Measurements from ENCODE around the gene MTCL1.

Gene MTCL1

DNA sequence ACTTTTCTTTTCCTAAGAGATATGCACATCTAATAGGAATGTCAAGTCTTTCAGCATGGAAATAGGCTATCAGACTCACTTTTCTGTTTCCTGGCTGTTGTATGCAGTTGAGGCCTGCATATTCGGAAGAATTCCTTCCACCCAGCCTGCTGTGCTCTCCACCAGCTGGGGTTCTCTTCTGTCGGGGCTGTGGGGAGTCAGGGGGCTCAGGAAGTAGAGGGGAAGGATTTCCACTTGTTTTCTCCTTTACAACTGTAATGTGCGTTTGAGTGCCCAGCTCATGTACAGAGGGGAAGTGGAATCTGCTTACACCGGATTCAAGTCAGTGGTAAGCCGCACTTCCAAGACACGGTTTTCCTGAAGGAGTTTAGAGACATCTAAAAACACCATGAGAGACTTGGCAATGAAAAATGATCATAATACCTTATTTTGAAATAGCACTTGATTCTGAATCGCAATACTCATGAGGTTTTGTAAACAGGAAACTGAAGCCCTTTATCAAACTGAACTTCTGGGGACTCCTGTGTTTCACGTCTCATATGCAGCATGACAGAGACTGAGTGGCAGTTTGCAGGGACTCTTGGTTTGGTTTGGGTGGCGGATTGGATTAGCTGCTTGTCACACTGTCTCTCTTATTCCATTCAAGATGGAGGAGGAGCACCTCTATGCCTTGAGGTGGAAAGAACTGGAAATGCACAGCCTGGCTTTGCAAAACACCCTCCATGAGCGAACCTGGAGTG is 90.4 kb downstream of the MTCL1 start:
- no peak for DNase-seq

DNA sequence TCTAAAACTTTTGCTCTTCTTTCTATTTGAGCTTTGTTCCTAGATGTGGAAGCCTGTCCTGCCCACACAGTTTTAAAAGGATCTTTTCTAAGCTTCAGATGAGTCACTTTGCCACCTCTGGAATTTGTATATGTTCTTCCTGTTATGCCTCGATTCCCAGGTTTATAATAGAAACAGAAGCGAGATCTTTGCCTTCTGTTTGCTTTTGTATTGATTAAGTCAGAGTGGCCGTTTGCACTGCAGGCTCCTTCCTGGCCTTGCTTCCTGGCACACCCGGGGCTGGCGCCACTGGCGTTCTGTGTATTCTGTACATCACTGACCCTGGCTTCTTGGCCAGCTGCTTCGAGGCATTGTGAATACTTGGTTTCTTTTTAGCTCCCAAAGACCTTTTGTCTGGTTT is 91.8 kb downstream of the MTCL1 start:
- no peak for DNase-seq

DNA sequence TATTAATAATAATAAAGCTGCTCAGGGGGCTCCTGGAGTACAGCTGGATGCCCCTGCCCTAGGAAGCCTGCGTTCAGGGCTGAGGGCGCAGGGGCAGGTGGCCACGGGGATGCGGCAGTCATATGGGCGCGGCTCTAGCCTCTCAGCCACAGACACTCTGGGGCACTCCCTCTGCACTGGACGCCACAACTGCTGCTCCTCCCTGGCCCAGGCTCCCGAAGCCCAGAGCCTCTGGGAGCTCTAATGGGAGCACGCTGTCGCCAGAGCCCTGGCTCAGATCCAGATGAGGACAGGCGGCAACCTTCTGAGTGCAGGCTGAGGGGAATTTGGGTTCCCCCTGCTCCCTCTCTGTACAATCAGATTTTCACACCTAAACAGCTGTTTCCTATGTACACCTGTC is 93.6 kb downstream of the MTCL1 start:
- DNase-seq, result no peak

GRCh38 chr18:8799596-8800441 is 94.5 kb downstream of the MTCL1 start:
- no peak for DNase-seq

GRCh38 chr18:8800445-8800844 is 95.1 kb downstream of the MTCL1 start:
- no peak for DNase-seq

GRCh38 chr18:8800876-8801262 is 95.5 kb downstream of the MTCL1 start:
- DNase-seq, result no peak

- no peak for DNase-seq
These were observed 96.0 kb downstream of the MTCL1 start for GRCh38 chr18:8801263-8801901.

DNA sequence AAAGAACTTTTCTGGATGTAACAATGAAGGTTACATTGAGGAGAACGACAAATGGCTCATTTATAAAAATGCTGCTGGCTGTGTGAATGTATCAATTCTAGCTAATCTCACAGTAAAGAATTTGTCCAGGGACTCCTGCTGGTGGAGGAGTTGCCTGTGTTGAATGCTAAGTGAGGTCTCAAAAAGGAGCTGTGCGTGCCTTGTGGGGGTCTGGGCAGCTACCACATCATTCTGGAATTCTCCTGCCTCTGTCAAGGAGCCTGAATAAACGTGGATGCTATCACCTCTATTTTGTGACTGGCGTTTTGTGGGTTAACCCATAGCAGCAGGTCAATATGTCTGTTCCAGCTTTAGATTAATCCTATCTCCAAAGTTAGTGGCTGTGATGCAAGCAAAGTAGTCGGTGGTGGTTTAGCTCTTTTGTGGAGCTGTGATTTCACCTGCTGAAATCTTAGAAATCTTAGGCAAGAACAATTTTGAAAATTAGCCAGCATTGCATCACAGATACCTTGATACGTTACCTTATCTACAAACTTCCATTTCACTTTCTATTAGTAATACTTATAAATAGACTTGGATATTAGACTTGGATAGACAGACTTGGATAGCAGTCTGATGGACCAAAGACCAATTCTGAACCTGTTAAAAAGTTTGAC is 96.8 kb downstream of the MTCL1 start:
- no peak for DNase-seq

GRCh38 chr18:8803063-8803795 is 97.9 kb downstream of the MTCL1 start:
- DNase-seq, result no peak

- DNase-seq, result no peak
These were observed 98.6 kb downstream of the MTCL1 start for GRCh38 chr18:8803957-8804356.

DNA sequence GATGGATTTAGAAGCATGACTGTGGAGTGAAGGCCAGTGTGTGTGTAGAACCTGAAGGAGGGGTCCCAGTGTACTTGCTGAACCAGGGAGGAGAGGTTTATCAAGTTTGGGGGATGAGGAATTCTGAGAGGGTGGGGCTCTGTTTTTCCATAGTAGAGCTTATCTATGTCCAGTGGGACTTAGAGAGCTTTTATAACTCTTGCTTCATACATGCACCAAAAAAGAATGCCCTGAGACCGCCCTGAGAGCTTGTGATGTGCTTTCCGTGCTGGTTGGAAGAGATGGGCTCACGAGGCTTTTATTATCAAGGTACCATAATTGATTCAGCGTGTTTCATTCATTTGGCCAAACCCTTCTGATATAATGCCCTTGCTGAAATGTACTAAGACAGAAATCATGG is 100.2 kb downstream of the MTCL1 start:
- DNase-seq, result no peak

DNA sequence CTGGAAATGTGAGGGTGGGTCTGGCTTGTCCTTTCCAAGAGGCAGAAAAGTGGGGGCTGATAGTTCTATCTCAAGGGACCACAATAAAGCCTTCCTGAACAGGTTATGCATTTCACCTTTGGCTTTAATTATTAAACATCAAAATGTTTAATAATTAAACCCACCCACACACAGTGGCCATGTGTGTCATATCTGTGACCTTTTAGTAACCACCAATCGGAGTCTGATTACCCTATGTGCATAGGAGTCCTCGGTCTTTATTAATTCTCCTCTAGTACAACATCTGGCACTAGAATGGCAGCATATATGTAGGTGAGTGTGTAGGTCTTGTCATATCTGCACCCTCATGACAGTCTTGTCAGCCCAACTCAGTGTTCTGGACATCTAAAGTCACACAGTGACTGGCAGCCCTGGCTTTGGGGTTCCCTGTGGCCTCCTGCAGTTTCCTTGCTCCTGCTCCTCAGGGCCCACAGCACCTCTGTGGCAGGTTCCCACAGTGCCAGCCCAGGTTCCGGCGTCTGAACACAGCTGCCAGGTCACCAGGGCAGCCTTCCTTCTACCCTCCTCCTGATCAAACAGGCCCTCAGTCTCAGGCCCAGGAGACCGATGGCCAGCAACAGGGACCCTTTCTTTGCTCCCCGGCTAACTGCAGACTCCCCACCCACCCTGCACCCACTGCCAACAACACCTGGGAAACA is 100.9 kb downstream of the MTCL1 start:
- no peak for DNase-seq

DNA sequence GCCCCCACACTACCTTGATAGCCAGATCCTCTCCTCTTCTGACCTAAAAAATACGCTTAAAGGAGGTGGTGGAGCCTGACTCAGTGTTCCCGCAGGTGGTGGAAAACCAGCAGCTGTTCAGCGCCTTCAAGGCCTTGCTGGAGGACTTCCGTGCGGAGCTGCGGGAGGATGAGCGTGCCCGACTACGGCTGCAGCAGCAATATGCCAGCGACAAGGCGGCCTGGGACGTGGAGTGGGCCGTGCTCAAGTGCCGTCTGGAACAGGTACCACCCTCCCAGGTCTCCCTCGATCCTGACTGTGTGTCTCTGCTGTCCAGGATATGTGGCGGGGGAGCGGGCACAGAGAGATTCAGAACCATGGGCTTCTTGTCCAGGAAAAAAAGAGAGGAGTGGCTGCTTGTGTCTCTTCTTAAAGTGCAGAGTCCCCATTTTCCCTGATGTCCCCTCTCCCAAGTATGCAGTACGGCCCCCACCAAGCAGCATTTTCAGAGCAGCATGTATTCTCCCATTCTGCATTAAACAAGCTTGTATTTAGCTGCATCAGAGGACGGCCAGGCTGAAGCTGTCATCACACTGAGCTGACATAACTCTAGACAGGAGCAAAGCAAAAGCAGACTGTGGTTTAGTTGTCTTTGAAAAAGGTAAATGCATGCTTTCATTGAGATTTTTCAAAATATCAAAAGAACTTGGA is 101.6 kb downstream of the MTCL1 start:
- no peak for DNase-seq

DNA sequence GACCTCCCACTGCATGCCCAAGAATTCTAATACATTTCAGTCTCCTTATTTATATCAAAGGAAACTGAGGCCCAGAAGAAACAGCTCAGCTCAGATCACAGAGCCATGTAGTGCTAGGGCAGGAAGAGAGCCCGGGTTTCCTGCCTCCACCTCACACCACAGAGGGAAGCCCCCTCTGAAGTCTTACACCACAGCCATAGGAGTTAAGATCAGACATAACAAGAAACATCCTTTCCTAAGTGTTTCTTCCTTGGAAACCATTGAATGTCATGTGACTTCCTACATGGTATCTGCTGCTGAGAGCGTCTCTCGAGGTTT is 102.1 kb downstream of the MTCL1 start:
- DNase-seq, result no peak

- peak; percentile 68 for DNase-seq
These were observed 102.6 kb downstream of the MTCL1 start for GRCh38 chr18:8808001-8808400.

DNA sequence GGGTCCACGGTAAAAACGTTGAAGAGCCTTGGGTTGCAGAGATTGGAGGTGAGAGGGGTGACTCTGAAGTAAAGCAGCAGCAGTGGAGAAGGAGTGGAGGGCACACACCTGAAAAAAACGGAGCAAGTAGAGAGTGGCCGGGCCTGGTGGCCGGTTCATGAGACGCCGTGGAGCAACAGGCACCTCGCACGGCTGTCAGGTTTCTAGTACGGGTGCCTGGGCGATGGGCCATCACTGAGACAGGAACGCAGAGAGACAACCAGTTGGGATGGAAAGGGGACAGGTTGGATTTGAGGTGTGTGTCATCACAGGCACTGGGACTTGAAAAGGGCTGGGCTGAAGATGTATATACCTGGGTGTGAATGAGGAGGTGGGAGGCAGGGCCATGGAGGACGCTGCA is 104.2 kb downstream of the MTCL1 start:
- no peak for DNase-seq

DNA sequence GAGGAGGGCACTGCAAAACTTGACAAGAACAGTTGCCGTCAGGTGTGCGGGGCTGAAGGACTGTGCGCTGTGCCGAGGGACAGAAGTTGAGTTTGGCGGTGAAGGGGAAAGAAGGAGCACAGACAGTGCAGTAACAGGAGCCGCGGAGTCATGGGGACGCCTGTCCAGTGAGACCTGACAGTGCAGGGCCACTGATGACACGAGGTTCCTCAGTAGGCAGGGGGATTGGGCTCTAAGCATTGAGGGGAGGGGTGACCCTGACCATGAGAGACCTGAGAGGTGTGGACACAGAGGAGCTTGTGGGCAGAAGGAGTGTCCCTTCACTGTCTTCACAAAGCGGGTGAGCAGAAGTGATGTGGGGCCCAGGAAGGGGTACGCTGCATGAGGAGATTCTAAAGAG is 104.8 kb downstream of the MTCL1 start:
- DNase-seq, result no peak

GRCh38 chr18:8811115-8811514 is 105.8 kb downstream of the MTCL1 start:
- no peak for DNase-seq

- no peak for DNase-seq
These were observed 107.3 kb downstream of the MTCL1 start for GRCh38 chr18:8812631-8813030.

DNA sequence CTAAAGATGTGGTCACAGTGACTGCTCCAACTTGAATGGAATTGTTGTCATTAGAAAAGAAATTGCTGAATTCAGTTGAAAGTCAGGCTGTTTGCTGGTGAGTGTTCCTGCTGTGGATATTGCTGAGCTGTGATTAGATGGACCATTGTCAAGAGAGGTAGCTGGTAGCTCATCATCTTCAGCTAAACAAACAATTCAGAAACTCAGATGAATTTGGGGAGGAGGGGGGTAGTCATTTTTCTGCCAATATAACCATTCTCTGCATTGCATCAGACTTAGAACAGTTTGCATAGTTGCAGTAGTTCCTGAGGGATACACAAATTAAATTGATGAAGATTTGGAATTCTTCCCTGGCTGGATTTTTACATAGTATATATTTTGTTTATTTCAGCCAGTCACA is 108.3 kb downstream of the MTCL1 start:
- no peak for DNase-seq

- no peak for DNase-seq
These were observed 108.8 kb downstream of the MTCL1 start for GRCh38 chr18:8814206-8814605.

DNA sequence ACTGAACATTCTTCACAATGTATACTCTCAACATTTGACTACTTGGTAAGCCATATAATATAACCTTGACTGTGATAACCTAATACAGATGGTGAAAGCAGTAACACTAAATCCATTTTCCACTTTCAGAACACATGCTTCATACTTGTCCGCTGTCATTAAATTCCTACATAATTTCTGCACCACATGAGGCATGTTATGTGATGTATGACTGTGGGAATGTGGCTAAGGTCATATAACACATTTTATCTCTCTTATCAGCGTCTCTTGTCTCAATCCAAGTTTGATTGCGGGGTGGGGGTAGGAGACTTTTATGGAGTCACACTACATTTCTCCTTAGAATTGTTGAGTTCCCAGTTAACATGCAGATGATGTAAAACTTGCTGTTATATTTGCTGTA is 110.9 kb downstream of the MTCL1 start:
- no peak for DNase-seq
